SU-DHL-6 (cell line): ENCODE data around the gene PLPP3.

Source experiments
- H2AFZ ChIP-seq: fragments of 200-600 bp; sonication (generic); 2 replicates; pipeline ENCODE4 v1.6.1; 2014; ENCODE audit warnings: low read depth, mild to moderate bottlenecking, moderate library complexity, mixed read lengths, antibody characterized with exemption, low read length; ENCODE audit not compliant: severe bottlenecking
- H3F3A ChIP-seq: fragments of 200-600 bp; shearing (Covaris generic); 2 replicates; pipeline ENCODE4 v1.6.0; 2016; ENCODE audit warnings: antibody characterized with exemption, mild to moderate bottlenecking; ENCODE audit not compliant: insufficient read depth
- H3K27ac ChIP-seq: fragments of 200-600 bp; sonication (generic); 2 replicates; pipeline ENCODE4 v1.5.1; 2016; ENCODE audit warnings: low read depth, mild to moderate bottlenecking, low read length, moderate library complexity, mixed read lengths
- H3K27me3 ChIP-seq: fragments of 200-600 bp; sonication (generic), shearing (Covaris generic); 2 replicates; pipeline ENCODE4 v1.6.0; 2014; ENCODE audit warnings: mild to moderate bottlenecking, low read length
- H3K36me3 ChIP-seq: fragments of 200-600 bp; sonication (generic); 2 replicates; pipeline ENCODE4 v1.6.1; 2014; ENCODE audit warnings: mild to moderate bottlenecking, low read length, mixed read lengths
- H3K4me2 ChIP-seq: fragments of 300-600, 200-600 bp; shearing (Covaris generic), sonication (generic); 2 replicates; pipeline ENCODE4 v1.6.0; 2014; ENCODE audit warnings: low read length, low read depth, mild to moderate bottlenecking; ENCODE audit not compliant: poor library complexity, severe bottlenecking
- H3K4me3 ChIP-seq: fragments of 200-600 bp; sonication (generic); 2 replicates; pipeline ENCODE4 v1.5.1; 2014; ENCODE audit warnings: antibody characterized with exemption, low read length, mild to moderate bottlenecking, mixed read lengths; ENCODE audit not compliant: insufficient read depth, poor library complexity, severe bottlenecking
- H3K79me2 ChIP-seq: fragments of 200-600 bp; sonication (generic); 2 replicates; pipeline ENCODE4 v1.6.1; 2014; ENCODE audit warnings: mild to moderate bottlenecking, low read length, moderate library complexity; ENCODE audit not compliant: insufficient read depth
- H3K9ac ChIP-seq: fragments of 200-600 bp; sonication (generic); 2 replicates; pipeline ENCODE4 v1.7.0; 2014; ENCODE audit warnings: mild to moderate bottlenecking, low read length
- H3K9me2 ChIP-seq: fragments of 200-600 bp; sonication (generic); replicated peaks from 2 replicates; pipeline ENCODE4 v1.6.1; 2014; ENCODE audit warnings: low read length; ENCODE audit not compliant: insufficient read depth
- H3K9me3 ChIP-seq: fragments of 200-600 bp; sonication (generic); 2 replicates; pipeline ENCODE4 v1.6.1; 2014; ENCODE audit warnings: low read length, mixed read lengths; ENCODE audit not compliant: insufficient read depth
- H4K20me1 ChIP-seq: fragments of 200-600 bp; sonication (generic); 2 replicates; pipeline ENCODE4 v1.6.1; 2014; ENCODE audit warnings: low read depth, mild to moderate bottlenecking, antibody characterized with exemption, low read length, moderate library complexity, mixed read lengths
- EZH2phosphoT487 ChIP-seq: fragments of 200-600 bp; sonication (generic), shearing (Covaris generic); conservative IDR thresholded peaks from 2 replicates; pipeline ENCODE4 v1.6.1; 2018; ENCODE audit warnings: mild to moderate bottlenecking, antibody characterized with exemption, low read length, moderate library complexity, mixed read lengths
- TF ChIP-seq, protein P1 (sequence below): fragments of 200-600 bp; sonication (generic); IDR thresholded peaks from one replicate; pipeline ENCODE4 v1.5.1; 2017; ENCODE audit warnings: antibody characterized with exemption, mild to moderate bottlenecking, low read length, moderate library complexity; ENCODE audit not compliant: insufficient read depth, poor library complexity, severe bottlenecking

PLPP3 gene

GRCh38 chr1:56456435-56457101 lies 122.8 kb downstream of the PLPP3 start:
- Histone ChIP-seq H4K20me1 (no peaks in the 10 kb centered on the region), H3K27me3 (no peaks in the 10 kb centered on the region), H3K4me2 (no peak overlapping the region), H3F3A (no peaks in the 10 kb centered on the region), H2AFZ (no peak overlapping the region), H3K9ac (no peak overlapping the region), H3K79me2 (no peaks in the 10 kb centered on the region), H3K9me2 (no peaks in the 10 kb centered on the region), H3K36me3 (no peaks in the 10 kb centered on the region), H3K9me3 (no peaks in the 10 kb centered on the region), H3K27ac (no peak overlapping the region), H3K4me3 (no peak overlapping the region)
- TF ChIP-seq, protein P1, sequence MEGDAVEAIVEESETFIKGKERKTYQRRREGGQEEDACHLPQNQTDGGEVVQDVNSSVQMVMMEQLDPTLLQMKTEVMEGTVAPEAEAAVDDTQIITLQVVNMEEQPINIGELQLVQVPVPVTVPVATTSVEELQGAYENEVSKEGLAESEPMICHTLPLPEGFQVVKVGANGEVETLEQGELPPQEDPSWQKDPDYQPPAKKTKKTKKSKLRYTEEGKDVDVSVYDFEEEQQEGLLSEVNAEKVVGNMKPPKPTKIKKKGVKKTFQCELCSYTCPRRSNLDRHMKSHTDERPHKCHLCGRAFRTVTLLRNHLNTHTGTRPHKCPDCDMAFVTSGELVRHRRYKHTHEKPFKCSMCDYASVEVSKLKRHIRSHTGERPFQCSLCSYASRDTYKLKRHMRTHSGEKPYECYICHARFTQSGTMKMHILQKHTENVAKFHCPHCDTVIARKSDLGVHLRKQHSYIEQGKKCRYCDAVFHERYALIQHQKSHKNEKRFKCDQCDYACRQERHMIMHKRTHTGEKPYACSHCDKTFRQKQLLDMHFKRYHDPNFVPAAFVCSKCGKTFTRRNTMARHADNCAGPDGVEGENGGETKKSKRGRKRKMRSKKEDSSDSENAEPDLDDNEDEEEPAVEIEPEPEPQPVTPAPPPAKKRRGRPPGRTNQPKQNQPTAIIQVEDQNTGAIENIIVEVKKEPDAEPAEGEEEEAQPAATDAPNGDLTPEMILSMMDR, result no peak
- TF ChIP-seq EZH2phosphoT487, result no peak

- no peaks in the 10 kb centered on the region for H3K27me3 ChIP-seq
- H3K4me2 ChIP-seq, result no peak overlapping the region
- no peaks in the 10 kb centered on the region for H3K79me2 ChIP-seq
- H3K4me3 ChIP-seq, result no peak overlapping the region
- H3K36me3 ChIP-seq, result no peaks in the 10 kb centered on the region
- no peaks in the 10 kb centered on the region for H3K9me2 ChIP-seq
- H3K27ac ChIP-seq, result no peak overlapping the region
- H4K20me1 ChIP-seq, result no peaks in the 10 kb centered on the region
- TF ChIP-seq, protein P1, result no peak
- no peak for TF ChIP-seq EZH2phosphoT487
- H2AFZ ChIP-seq, result no peak overlapping the region
- H3K9me3 ChIP-seq, result no peaks in the 10 kb centered on the region
- H3K9ac ChIP-seq, result no peak overlapping the region
- H3F3A ChIP-seq, result no peaks in the 10 kb centered on the region
These were observed 125.8 kb downstream of the PLPP3 start for GRCh38 chr1:56453417-56454078.

- Histone ChIP-seq H3K27ac (no peak overlapping the region), H3K4me2 (no peak overlapping the region), H3K9me3 (no peaks in the 10 kb centered on the region), H3K4me3 (no peak overlapping the region), H3K79me2 (no peaks in the 10 kb centered on the region), H2AFZ (no peak overlapping the region), H3F3A (no peaks in the 10 kb centered on the region), H3K9me2 (no peaks in the 10 kb centered on the region), H3K9ac (no peak overlapping the region), H3K36me3 (no peaks in the 10 kb centered on the region), H4K20me1 (no peaks in the 10 kb centered on the region), H3K27me3 (no peaks in the 10 kb centered on the region)
- no peak for TF ChIP-seq EZH2phosphoT487
- TF ChIP-seq, protein P1, result no peak
These were observed 126.3 kb downstream of the PLPP3 start for GRCh38 chr1:56453016-56453415.
